GM18861 (cell line): Measurements from ENCODE around the gene PDGFD.

Experiments
- ATAC-seq: cut with Tn5 transposase; IDR thresholded peaks from one replicate; pipeline ENCODE4 v1.9.1; 2021; ENCODE audit not compliant: unreplicated experiment

The PDGFD gene

GRCh38 chr11:103894034-103894433 lies 269.9 kb downstream of the PDGFD start:
- no peak for ATAC-seq

DNA sequence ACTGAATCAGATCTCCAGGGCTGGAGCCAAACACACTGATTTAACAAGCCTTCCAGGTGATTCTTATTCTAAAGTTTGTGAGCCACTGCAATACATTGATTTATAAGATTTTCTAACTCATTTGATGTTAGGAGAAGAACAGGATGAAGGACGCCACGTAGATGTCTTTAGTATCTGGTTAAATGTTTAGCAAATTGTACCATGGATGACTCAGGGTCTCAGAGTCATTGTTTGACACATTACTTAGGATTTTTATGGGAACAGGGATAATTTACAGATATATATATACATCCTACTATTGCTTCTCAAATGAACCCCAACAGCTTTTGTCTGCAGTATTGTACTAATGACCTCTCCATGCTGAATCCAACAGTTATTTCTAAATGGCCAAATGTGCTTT lies 270.6 kb downstream of the PDGFD start:
- no peak for ATAC-seq

DNA sequence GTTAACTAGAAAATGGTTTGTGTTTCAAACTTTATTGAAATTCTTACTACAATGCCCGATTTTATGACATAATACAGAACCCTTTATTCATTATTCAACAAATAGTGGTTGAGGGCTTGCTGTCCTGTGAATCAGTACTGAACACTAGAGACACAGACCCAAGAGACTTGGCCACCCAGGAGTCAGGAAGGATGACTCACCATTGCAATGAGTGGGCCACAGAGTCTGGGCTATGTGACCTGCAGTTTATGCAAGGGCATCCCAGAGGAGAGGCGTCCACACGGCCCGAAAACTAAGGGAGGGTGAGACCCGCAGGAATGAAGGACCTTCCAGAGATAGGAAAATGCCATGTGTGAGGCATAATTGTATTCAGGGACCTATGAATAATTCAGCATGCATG lies 271.3 kb downstream of the PDGFD start:
- ATAC-seq: no peak

GRCh38 chr11:103890654-103891053 lies 273.3 kb downstream of the PDGFD start:
- no peak for ATAC-seq

- ATAC-seq: no peak
Measured at GRCh38 chr11:103889679-103890078, 274.3 kb downstream of the PDGFD start.

DNA sequence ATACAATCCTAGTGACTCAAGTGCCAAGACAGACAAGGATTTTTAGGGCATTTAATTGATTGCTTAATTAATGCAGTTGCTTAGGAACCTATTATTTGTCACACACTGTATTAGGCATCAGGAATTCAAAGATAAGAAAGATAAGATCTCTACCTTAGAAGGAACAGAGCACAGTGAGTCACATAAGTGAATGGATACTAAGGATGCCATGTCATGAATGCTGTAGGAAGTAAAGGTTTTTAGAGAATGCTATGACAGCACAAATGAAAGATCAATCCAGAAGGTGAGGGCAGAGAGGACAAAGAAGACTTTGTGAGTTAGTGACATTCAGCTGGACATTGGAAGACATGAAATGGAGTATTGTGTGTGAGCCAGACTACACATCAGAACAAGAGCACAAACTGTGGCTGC lies 275.4 kb downstream of the PDGFD start:
- ATAC-seq: no peak

GRCh38 chr11:103887001-103887658 lies 276.8 kb downstream of the PDGFD start:
- ATAC-seq: no peak

DNA sequence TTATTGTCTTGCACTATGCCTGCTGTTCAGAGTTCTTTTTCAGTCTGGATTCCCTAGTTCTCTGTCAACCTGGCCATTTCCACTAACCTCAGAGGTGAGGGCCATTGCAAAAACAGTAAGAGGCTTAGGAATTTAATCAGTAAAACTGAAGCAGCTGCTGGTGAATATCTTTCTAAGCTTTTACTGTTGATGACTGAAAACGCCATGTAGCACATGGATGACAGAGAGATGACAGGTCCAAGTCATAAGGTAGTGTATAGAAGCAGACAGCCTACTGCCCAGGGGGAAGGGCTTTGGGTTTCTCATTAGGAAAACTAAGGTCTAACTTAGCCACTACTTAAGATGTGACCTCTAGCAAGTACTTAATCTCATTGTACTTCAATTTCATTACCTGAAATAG lies 280.1 kb downstream of the PDGFD start:
- ATAC-seq: no peak

DNA sequence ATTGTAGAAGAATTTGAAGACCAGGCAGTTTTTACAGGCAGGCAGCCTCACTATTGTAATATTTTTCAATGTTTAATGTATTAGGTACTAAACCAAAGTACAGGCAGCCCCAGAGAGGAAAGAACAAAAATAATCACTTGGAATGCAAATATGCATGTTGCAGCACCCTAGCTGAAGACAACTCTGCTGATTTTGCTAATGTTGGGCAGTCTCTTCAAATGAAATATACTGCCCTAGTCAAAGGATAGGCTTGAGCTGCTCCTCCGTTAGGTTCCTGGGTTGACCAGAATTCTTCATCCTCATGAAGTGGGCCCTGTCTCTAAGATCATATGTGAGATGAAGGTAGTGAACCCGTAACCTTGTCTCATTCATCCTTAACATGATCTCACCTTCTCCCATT lies 280.7 kb downstream of the PDGFD start:
- ATAC-seq: no peak

GRCh38 chr11:103881584-103881983 lies 282.4 kb downstream of the PDGFD start:
- no peak for ATAC-seq

DNA sequence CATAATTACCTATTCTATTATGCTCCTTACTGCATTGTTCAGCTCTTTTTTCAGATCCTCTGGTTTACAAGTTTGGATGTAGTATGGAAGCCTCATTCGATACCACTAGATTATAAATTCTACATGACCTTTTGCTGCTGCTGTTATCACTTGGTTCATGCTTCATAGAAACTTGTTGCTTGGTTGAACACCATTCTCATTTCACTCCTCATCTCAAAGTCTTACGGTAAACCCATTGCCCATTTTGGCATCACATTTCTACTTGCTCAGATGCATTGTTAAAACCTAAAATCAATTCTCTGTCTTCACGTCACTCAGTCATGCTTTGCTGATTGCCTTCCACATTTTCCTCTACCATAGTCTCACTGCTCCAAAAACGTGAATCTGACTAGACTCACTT lies 283.0 kb downstream of the PDGFD start:
- no peak for ATAC-seq

DNA sequence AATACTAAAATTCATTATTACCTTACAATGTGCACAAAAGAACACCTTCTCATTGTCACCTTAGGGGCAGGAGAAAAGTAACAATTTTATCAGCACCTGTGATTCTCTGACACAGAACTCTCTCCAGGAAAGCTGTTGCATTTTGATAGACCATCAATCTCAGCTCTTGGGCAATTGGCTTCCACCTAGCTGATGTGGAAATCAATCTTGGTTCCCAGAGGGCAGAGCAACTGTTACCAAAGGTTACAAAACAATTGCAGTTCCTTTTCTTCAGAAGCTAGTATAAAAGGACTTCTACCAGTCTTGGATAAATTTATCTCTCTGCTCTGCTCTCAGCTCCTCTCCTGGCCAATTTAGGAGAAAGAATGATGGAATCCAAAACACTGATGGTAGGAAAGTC lies 285.3 kb downstream of the PDGFD start:
- no peak for ATAC-seq

- no peak for ATAC-seq
Measured at GRCh38 chr11:103877221-103877620, 286.7 kb downstream of the PDGFD start.

- ATAC-seq: peak; percentile 89
Measured at GRCh38 chr11:103875855-103876510, 288.0 kb downstream of the PDGFD start.

DNA sequence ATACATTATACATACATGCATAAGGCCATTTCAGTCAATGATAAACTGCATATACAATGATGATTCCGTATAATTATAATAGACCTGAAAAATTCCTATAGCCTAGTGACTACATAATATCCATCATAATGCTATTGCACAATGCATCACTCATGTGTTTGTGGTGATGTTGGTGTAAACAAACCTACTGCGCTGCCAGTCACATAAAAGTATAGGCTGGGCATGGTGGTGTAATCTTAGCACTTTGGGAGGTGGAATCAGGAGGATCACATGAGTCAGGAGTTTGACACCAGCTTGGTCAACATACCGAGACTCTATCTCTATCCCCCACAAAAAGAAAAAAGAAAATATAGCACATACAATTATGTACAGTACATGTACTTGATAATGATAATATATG lies 291.2 kb downstream of the PDGFD start:
- no peak for ATAC-seq

DNA sequence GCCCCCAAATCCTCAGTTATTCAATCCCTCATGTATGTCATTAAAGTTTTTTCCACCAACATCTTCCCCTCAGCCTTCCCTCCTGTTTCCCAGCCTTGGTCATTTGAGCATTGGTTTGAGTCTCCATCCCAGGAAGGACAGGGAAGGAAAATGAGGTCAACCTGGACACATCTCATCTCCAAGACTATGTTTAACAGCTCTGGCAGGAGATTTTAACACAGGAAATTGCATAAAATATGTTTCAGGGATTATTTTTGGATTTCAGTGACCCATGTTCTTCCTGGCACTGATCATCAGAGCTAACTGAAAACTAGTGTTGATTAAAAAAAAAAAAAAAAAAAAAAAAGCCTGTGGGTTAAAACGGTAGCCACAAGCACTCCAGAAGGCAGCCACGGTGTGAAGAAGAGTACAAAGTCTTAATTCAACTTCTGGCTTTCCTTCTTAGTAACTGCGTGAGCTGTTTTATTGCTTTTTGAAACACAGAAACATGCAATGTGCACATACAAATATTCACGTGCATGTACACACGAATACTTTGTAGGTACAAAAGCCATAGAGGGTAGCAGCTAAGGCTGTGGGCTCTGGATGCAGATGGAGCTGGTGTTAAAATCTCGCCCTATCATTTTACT lies 291.9 kb downstream of the PDGFD start:
- ATAC-seq: no peak

- ATAC-seq: no peak
Measured at GRCh38 chr11:103870821-103871309, 293.1 kb downstream of the PDGFD start.

DNA sequence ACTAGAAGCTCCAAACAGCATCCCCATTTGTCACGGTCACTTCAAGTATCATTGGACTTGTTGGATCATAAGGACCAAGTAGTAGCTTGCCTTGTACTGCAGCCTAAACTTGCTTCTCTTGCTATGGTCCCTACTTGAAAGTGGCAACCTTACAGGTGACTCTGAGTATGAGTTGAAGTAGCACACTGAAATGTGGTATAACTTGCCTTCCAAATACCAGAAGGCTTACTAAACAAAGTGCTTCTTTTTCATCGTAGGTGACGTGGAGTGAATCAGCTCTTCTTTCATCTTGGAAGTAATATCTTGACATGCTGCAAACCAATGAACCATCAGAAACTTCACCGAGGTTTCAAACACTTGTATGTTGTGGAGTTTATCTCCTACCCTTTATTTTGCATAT lies 296.5 kb downstream of the PDGFD start:
- no peak for ATAC-seq

- no peak for ATAC-seq
Measured at GRCh38 chr11:103863497-103863896, 300.4 kb downstream of the PDGFD start.

GRCh38 chr11:103862802-103863174 lies 301.2 kb downstream of the PDGFD start:
- no peak for ATAC-seq

- peak; percentile 68 for ATAC-seq
Measured at GRCh38 chr11:103862094-103862801, 301.7 kb downstream of the PDGFD start.
